Testis (tissue), 3 donors: ENCODE results near the gene ARL6IP5. TPM values are rescaled to one million over a fixed set of nuclear protein-coding genes. Genes with fewer than 3 reads are reported as not detected.

Experiments used
- DNase-seq: peaks from one replicate; pipeline ENCODE4 v3.0.0-alpha.2; 2019
- H3K27ac ChIP-seq, 2 donors: fragments of 200-600 bp; sonication (generic); one replicate each; pipeline ENCODE4 v1.5.1; 2019
- H3K27me3 ChIP-seq: fragments of 200-600 bp; sonication (generic); one replicate; pipeline ENCODE4 v1.5.1; 2019
- H3K36me3 ChIP-seq: fragments of 200-600 bp; sonication (generic); one replicate; pipeline ENCODE4 v1.5.1; 2017; ENCODE audit warnings: low read depth; ENCODE audit errors: missing control alignments
- H3K4me1 ChIP-seq: fragments of 200-600 bp; sonication (generic); one replicate; pipeline ENCODE4 v1.5.1; 2019
- H3K4me3 ChIP-seq, 2 donors: fragments of 200-600 bp; sonication (generic); one replicate each; pipeline ENCODE4 v1.5.1; 2017 to 2019
- H3K9me3 ChIP-seq: fragments of 200-600 bp; sonication (generic); one replicate; pipeline ENCODE4 v1.5.1; 2017
- CTCF ChIP-seq, 3 experiments: fragments of 450-650 bp in 2 of 3; fragments of 200-600 bp in 1 of 3; sonication (generic) in 1 of 3; IDR thresholded peaks; one replicate each; pipeline ENCODE4 v1.5.1; 2016 to 2019; ENCODE audit warnings: antibody characterized with exemption in 3 of 3, mild to moderate bottlenecking in 2 of 3, moderate library complexity in 1 of 3
- POLR2A ChIP-seq: fragments of 450-650 bp; IDR thresholded peaks from one replicate; pipeline ENCODE4 v1.6.1; 2017; ENCODE audit warnings: antibody characterized with exemption, mild to moderate bottlenecking, moderate library complexity
- WGBS, 2 donors: methylation state at CpG; one replicate each; pipeline ENCODE4 v1.1.5; 2018; 5-methylcytosine and 5-hydroxymethylcytosine counted together
- intact Hi-C: fragments of 100-400 bp; cut with DNase I; formaldehyde crosslinking; loops from one replicate; pipeline ENCODE4 v1.15.1; 2023; ENCODE audit warnings: low total_unique reads
- polyA plus RNA-seq: library from polyadenylated mRNA; stranded (reverse); fragments of 350-450 nt; fragmentation: Illumina TruSeq; extraction: RNeasy Lipid Tissue Mini Kit (QIAGEN cat#74804); gene quantifications from one replicate; pipeline ENCODE4 v1.2.3, GENCODE V29; 2014; ENCODE audit warnings: low read depth, low replicate concordance; ENCODE audit not compliant: insufficient read depth
- total RNA-seq, 2 donors: library from RNA; depleted of rRNA; stranded (reverse); fragments of >200 nt; gene quantifications; one replicate each; pipeline ENCODE4 v1.2.3, GENCODE V29; 2016

ARL6IP5 gene
- total and polyA plus RNA-seq, 3 donors from 2014 or later, result 61.3 to 70.6 (median 68.3) TPM

- no peak overlapping the region for H3K4me3 ChIP-seq
- no peaks in the 10 kb centered on the region for H3K36me3 ChIP-seq
- no peak overlapping the region for H3K27ac ChIP-seq
- no peak for TF ChIP-seq CTCF (IDR thresholded peaks at IDR 0.05)
- TF ChIP-seq POLR2A, result no peak
- DNase-seq, result no peak
- no peaks in the 10 kb centered on the region for H3K4me1 ChIP-seq
- H3K27me3 ChIP-seq, result no peaks in the 10 kb centered on the region
- intact Hi-C loops, result no loop called here
- H3K9me3 ChIP-seq, result no peaks in the 10 kb centered on the region
- 51 to 55% methylated on average over 3 of the region's 3 CpGs for whole genome bisulfite sequencing, 2 donors
These were observed 57.4 kb downstream of the ARL6IP5 start for GRCh38 chr3:69142090-69142489.

- WGBS, 2 donors, result 81 to 84% methylated on average over 4 of the region's 4 CpGs
- Histone ChIP-seq H3K9me3 (no peaks in the 10 kb centered on the region), H3K27ac (no peak overlapping the region), H3K4me1 (no peaks in the 10 kb centered on the region), H3K36me3 (no peaks in the 10 kb centered on the region), H3K27me3 (no peaks in the 10 kb centered on the region), H3K4me3 (no peak overlapping the region)
- intact Hi-C loops, result no loop called here
- DNase-seq, result no peak
- TF ChIP-seq CTCF (IDR thresholded peaks at IDR 0.05) (no peak), POLR2A (no peak)
These were observed 58.2 kb downstream of the ARL6IP5 start for GRCh38 chr3:69142797-69143454.

GRCh38 chr3:69143612-69144011 lies 58.9 kb downstream of the ARL6IP5 start:
- Histone ChIP-seq H3K27me3 (no peaks in the 10 kb centered on the region), H3K9me3 (no peaks in the 10 kb centered on the region), H3K27ac (no peak overlapping the region), H3K4me3 (no peak overlapping the region), H3K36me3 (no peaks in the 10 kb centered on the region), H3K4me1 (no peaks in the 10 kb centered on the region)
- intact Hi-C loops, result no loop called here
- no peak for TF ChIP-seq CTCF (IDR thresholded peaks at IDR 0.05)
- no peak for TF ChIP-seq POLR2A
- no peak for DNase-seq
- WGBS, 2 donors, result 89 to 90% methylated on average over 3 of the region's 3 CpGs

- intact Hi-C loops, result no loop called here
- WGBS, 2 donors, result 74 to 93% methylated on average over 3 of the region's 3 CpGs
- H3K27me3 ChIP-seq, result no peaks in the 10 kb centered on the region
- H3K4me3 ChIP-seq, result no peak overlapping the region
- H3K27ac ChIP-seq, result no peak overlapping the region
- DNase-seq, result no peak
- H3K36me3 ChIP-seq, result no peaks in the 10 kb centered on the region
- TF ChIP-seq CTCF (IDR thresholded peaks at IDR 0.05), result no peak
- no peak for TF ChIP-seq POLR2A
- no peaks in the 10 kb centered on the region for H3K9me3 ChIP-seq
- H3K4me1 ChIP-seq, result no peaks in the 10 kb centered on the region
These were observed 60.0 kb downstream of the ARL6IP5 start for GRCh38 chr3:69144631-69145245.

- Histone ChIP-seq H3K4me1 (no peaks in the 10 kb centered on the region), H3K36me3 (no peaks in the 10 kb centered on the region), H3K27ac (no peak overlapping the region), H3K4me3 (no peak overlapping the region), H3K27me3 (no peaks in the 10 kb centered on the region), H3K9me3 (no peaks in the 10 kb centered on the region)
- DNase-seq, result no peak
- intact Hi-C loops, result no loop called here
- TF ChIP-seq CTCF (IDR thresholded peaks at IDR 0.05) (no peak), POLR2A (no peak)
These were observed 61.0 kb downstream of the ARL6IP5 start for GRCh38 chr3:69145688-69146087.
